ENCODE measurements around the gene SOCS7.

The SOCS7 gene, protein sequence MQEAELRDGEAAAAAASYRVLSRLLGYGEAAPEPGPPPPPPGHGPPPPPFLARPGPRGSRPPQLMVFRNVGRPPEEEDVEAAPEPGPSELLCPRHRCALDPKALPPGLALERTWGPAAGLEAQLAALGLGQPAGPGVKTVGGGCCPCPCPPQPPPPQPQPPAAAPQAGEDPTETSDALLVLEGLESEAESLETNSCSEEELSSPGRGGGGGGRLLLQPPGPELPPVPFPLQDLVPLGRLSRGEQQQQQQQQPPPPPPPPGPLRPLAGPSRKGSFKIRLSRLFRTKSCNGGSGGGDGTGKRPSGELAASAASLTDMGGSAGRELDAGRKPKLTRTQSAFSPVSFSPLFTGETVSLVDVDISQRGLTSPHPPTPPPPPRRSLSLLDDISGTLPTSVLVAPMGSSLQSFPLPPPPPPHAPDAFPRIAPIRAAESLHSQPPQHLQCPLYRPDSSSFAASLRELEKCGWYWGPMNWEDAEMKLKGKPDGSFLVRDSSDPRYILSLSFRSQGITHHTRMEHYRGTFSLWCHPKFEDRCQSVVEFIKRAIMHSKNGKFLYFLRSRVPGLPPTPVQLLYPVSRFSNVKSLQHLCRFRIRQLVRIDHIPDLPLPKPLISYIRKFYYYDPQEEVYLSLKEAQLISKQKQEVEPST

GRCh38 chr17:38351412-38352222, at the start of gene SOCS7:
SOCS7 (plus strand) TSS chr17:38351844; CDS start chr17:38352053, 209 bp downstream.
- peak; percentile 95 for DNase-seq

GRCh38 chr17:38315497-38315896, 36.1 kb upstream of the SOCS7 start:
- no peak for DNase-seq

DNA sequence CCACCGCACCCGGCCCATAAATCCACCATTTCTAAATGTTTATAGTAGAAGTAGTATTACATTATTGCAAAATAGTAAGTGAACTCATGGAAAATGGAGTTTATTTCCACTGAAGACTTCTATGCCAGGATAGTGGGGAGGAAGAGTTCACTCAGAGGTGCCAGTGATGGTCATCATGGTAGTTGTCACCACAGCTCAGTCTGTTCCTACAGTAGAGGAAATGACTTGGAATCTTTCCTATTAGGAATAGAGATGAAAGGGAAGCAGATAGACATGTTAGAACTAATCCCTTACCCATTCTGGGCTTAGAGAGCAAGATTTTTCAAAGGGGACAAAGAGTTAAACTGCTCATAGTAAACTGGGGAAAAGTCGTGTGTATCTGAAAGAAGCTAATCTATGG, 34.6 kb upstream of the SOCS7 start:
- DNase-seq = no peak

DNA sequence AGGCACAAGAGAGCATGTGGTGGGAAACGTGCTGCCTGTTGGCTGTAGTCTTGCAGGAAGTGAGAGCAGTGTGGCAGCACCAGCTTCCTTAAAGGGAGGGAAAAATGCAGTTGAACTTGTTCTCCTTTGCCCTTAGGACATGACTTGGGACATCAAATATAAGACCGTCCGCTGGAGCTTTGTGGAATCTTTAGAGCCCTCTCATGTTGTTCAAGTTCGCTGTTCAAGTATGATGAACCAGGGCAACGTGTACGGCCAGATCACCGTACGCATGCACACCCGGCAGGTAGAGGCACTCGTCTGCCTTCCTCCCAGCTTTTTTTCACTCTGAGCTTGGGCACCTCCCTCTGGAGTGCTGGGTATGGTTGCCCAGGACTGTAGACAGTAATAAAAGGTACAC, 31.2 kb upstream of the SOCS7 start:
- DNase-seq = no peak

DNA sequence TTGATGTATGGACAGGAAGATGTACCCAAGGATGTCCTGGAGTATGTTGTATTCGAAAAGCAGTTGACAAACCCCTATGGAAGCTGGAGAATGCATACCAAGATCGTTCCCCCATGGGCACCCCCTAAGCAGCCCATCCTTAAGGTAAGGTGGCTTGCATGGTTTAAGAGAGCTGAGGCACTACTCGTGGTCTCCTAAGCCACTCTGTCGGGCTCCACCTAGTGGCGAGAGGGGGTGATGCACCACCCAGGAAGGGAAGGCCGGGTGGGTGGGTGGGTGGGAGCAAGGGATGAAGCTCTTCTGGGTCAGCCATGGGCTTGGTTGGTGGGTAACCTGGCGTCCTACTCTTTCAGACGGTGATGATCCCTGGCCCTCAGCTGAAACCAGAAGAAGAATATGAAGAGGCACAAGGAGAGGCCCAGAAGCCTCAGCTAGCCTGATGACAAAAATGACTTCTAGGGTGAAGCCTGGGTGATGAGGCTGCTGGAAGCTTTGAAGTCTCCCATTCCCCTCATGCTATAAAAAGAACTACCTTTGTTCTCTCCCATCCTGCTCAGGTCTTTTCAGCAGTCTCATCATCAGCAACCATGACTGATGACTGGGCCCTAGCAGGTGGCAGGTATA, 29.4 kb upstream of the SOCS7 start:
- DNase-seq = peak; percentile 64

GRCh38 chr17:38322897-38323296, 28.7 kb upstream of the SOCS7 start:
- DNase-seq = no peak

- no peak for DNase-seq
Measured at GRCh38 chr17:38324141-38324697, 27.4 kb upstream of the SOCS7 start.

DNA sequence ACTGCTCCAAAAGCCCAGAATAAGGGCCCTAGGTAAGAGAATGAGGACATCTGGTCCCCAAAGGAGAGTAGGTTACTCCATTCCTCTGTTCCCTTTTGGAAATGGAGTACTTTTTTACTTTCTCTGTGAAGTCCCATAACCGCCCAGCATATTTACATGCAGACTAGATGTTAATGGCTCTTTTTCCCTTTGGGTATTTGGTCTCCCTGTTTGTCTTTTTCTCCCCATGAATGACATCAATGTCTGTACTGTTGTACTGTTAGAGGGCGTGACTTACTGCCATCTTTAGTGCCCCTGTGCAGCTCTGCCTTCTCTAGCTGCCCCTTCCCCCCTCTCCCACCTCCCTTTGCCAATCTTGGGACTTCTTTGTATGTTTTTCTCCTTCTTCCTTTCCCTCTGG, 26.9 kb upstream of the SOCS7 start:
- DNase-seq = no peak

DNA sequence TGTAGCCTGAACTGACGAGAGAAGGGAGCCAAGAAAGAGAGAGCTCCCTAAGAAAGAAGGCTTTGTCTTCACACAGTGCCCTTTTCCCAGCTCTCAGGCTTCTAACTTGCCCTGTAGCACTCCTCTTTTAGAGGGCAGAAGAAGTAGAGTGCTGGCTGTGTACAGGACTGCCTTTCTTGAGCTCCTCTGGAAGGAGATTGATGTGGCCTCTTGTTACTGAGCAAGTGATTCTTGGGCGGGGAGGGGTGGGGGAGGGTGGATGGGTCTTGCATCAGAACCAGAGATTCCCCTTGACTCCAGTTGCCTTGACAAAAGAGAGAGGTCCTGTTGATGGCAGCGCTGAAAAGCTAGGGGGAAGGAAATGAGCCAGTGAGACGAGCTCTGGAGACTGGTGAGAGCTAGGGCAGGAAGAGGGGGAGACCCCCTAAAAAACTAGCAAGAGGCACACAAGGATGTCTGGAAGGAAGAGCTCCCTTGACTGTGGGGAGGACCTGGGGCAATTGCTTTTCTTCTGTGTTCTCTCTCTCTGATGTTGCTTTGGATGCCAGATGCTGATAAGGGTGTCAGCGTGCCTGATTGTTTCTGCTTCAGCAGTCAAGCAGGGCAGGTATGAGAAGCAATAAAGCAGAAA, 26.3 kb upstream of the SOCS7 start:
- no peak for DNase-seq

DNA sequence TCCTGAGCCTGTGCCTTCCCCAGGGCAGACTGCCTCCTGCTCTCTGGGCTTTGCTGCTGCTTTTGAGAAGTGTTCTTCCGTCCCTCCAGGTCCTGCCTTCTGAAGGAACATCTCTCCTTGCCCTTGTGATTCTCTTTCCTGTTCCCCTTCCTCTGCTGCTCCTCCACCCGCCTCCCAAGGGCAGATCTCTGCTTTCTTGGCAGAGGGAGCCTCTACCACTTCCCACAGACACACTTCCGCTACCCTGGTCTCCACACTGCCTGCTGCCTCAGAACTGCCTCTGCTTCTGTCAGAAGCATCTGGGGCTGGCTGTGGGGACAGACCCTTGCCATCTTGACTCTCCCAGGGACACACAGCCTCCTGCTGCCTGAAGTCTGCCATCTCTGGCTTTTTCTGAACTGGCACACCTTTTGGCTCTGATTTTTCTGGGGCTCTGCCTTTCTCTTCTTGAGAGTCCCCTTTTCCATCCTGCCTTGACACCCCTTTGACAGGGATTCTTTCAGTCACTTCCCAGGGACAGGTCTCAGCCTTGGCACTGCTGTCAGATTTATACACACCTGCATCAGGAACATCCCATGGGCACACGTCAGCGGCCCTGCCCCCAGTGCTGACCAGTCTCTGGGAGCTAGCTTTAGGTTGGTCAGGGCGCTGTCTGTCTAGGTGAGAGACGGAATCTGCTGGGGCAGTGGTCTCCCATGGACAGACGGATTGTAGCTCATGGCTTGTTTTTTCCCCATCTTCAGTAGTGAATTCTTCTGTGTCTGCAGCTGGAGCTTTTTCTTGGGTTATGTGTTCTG, 24.4 kb upstream of the SOCS7 start:
- no peak for DNase-seq

- DNase-seq = no peak
Measured at GRCh38 chr17:38327936-38328335, 23.7 kb upstream of the SOCS7 start.

- DNase-seq = no peak
Measured at GRCh38 chr17:38328620-38329019, 23.0 kb upstream of the SOCS7 start.

GRCh38 chr17:38329284-38329683, 22.4 kb upstream of the SOCS7 start:
- no peak for DNase-seq

GRCh38 chr17:38329808-38330730, 21.6 kb upstream of the SOCS7 start:
- no peak for DNase-seq

DNA sequence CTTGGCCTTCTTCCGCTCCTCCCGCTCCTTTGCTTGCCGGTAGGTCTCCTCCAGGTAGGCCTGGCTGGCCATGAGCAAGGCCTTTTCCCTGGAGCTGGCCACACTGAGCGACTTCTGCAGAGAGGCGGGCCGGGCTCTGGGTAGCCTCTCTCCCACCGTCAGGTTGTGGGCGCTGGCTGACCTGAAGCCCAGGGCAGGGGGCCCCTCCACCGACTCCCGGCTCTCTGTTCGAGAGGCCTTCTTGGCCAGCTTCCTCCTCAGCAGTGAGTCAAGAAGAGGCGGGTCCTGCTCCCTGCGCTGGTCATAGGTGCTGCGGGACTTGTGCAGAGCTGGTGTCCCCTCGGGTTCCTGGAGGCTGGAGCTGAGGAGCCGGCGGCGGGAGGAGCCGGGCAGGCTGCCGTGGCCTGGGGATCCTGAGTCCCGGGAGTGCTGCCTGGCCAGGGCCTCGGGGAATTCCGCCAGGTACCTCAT, 20.7 kb upstream of the SOCS7 start:
- no peak for DNase-seq

DNA sequence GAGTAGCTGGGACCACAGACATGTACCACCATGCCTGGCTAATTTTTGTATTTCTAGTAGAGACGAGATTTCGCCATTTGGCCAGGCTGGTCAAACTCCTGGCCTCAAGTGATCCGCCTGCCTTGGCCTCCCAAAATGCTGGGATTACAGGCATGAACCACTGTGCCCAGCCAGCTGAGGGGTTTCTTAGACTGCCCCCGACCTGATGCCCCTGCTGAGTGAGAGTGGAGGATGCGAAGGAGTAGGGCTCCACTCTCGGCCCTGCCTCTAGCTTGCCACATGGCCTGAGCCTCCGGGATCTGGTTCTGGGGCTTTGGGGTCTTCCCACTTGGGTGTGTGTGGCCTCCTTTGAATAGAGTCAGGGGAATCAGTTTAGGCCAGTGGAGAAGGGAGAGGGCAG, 18.9 kb upstream of the SOCS7 start:
- no peak for DNase-seq

- DNase-seq = no peak
Measured at GRCh38 chr17:38333635-38334295, 17.9 kb upstream of the SOCS7 start.

DNA sequence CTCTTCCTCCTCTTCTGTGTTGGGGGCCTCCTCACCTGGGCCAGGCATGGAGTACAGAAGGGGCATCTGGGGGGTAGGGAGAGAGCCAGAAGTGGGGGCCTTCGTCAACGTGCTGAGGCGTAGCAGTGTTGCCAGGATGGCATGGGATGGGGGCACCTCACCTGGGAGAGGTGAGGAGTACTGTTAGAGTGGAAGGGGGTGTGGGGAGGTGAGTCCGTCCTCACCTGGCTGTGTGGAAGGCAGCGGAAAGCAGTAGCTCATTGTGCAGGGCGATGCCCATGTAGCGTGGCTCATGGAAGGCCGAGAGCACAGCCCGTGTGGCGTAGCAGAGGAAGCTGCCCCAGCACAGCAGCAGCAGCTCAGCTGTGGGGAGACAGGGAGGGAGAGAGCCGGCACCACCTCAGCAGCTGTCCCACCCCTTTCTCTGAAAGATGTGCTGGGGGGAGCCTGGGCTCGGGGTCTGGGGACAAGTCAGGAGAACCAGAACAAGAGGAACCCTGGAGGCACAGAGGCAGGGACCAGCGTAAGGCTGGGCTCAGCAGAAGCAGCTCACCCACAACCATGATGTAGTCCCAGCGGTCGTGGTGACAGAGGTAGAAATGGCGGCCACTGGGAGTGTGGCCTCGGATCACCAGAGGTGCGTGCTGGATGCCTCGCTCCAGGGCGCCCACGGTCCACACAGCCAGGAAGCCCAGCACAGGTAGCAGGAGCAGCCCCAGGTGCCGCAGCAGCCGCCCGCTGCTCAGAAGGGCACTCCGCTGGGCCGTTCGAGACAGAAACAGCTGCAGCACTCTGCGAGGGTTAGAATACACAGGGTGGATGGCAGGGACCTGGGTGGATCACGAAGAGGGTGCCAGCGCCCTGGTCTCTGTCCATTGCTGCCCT, 16.9 kb upstream of the SOCS7 start:
- no peak for DNase-seq

GRCh38 chr17:38336838-38337237, 14.8 kb upstream of the SOCS7 start:
- no peak for DNase-seq

Measured in right hindlimb (tissue), 1 donor.